Measurements from ENCODE around the gene TMCC1.

Gene TMCC1

GRCh38 chr3:129632056-129632455 lies 261.5 kb downstream of the TMCC1 start:
- no peak for DNase-seq (ENCODE audit: low spot score)
- no peak for TF ChIP-seq CTCF (IDR thresholded peaks at IDR 0.05; ENCODE audit: extremely low read depth, insufficient read depth, missing control alignments)
- in situ Hi-C loops (cut with MboI; ENCODE audit: low pct_unique_long_range_greater_than_20kb, low sequenced_read_pairs, unreplicated experiment) = loop anchor here (10.0 kb wide), 1 partner anchor 303 kb away; no protein-coding TSS in a partner anchor

- TF ChIP-seq CTCF (IDR thresholded peaks at IDR 0.05; ENCODE audit: extremely low read depth, insufficient read depth, missing control alignments) = no peak
- in situ Hi-C loops (cut with MboI; ENCODE audit: low pct_unique_long_range_greater_than_20kb, low sequenced_read_pairs, unreplicated experiment) = no loop called here
- no peak for DNase-seq (ENCODE audit: low spot score)
Measured at GRCh38 chr3:129629011-129629410, 264.5 kb downstream of the TMCC1 start.

- no peak for DNase-seq (ENCODE audit: low spot score)
- no peak for TF ChIP-seq CTCF (IDR thresholded peaks at IDR 0.05; ENCODE audit: extremely low read depth, insufficient read depth, missing control alignments)
- in situ Hi-C loops (cut with MboI; ENCODE audit: low pct_unique_long_range_greater_than_20kb, low sequenced_read_pairs, unreplicated experiment) = no loop called here
Measured at GRCh38 chr3:129628169-129628522, 265.4 kb downstream of the TMCC1 start.

- in situ Hi-C loops (cut with MboI; ENCODE audit: low pct_unique_long_range_greater_than_20kb, low sequenced_read_pairs, unreplicated experiment) = no loop called here
- DNase-seq (ENCODE audit: low spot score) = peak; percentile 90
- TF ChIP-seq CTCF (IDR thresholded peaks at IDR 0.05; ENCODE audit: extremely low read depth, insufficient read depth, missing control alignments) = peak; percentile 89
Measured at GRCh38 chr3:129627350-129628168, 266.0 kb downstream of the TMCC1 start.

- DNase-seq (ENCODE audit: low spot score) = peak; percentile 97
- in situ Hi-C loops (cut with MboI; ENCODE audit: low pct_unique_long_range_greater_than_20kb, low sequenced_read_pairs, unreplicated experiment) = no loop called here
- peak; percentile 18 for TF ChIP-seq CTCF (IDR thresholded peaks at IDR 0.05; ENCODE audit: extremely low read depth, insufficient read depth, missing control alignments)
Measured at GRCh38 chr3:129626744-129627349, 266.7 kb downstream of the TMCC1 start.

GRCh38 chr3:129625072-129625874 lies 268.2 kb downstream of the TMCC1 start:
- peak; percentile 5 for TF ChIP-seq CTCF (IDR thresholded peaks at IDR 0.05; ENCODE audit: extremely low read depth, insufficient read depth, missing control alignments)
- DNase-seq (ENCODE audit: low spot score) = peak; percentile 21
- in situ Hi-C loops (cut with MboI; ENCODE audit: low pct_unique_long_range_greater_than_20kb, low sequenced_read_pairs, unreplicated experiment) = no loop called here
